ENCODE measurements around the gene LSM7. TPM values are rescaled to one million over a fixed set of nuclear protein-coding genes. Genes with fewer than 3 reads are reported as not detected.

Gene LSM7
- total RNA-seq, 4 donors from 2014 or later = 51.8 to 186 (median 142) TPM

GRCh38 chr19:2358548-2359173 is 30.3 kb upstream of the LSM7 start:
- Histone ChIP-seq H3K4me3 (no peak overlapping the region), H3K4me1 (no peaks in the 10 kb centered on the region), H3K27me3 (peaks cover 5 to 35% of the 10 kb centered on the region in 2 donors), H3K36me3 (no peaks in the 10 kb centered on the region), H3K27ac (no peak overlapping the region), H3K9me3 (no peaks in the 10 kb centered on the region)
- TF ChIP-seq POLR2A (IDR thresholded peaks at IDR 0.05) (no peak), CTCF (IDR thresholded peaks at IDR 0.05) (no peak)
- DNase-seq = no peak
- intact Hi-C loops (cut with DNase I; ENCODE audit: low total_unique reads) = no loop called here

- Histone ChIP-seq H3K9me3 (no peaks in the 10 kb centered on the region), H3K27ac (no peak overlapping the region), H3K27me3 (peaks cover 5 to 23% of the 10 kb centered on the region in 2 donors), H3K4me1 (no peaks in the 10 kb centered on the region), H3K4me3 (no peak overlapping the region), H3K36me3 (no peaks in the 10 kb centered on the region)
- DNase-seq = no peak
- intact Hi-C loops (cut with DNase I; ENCODE audit: low total_unique reads) = no loop called here
- TF ChIP-seq CTCF (IDR thresholded peaks at IDR 0.05) (no peak), POLR2A (IDR thresholded peaks at IDR 0.05) (no peak)
Observed at GRCh38 chr19:2357279-2358206, 29.2 kb upstream of the LSM7 start.

- no peak for TF ChIP-seq CTCF (IDR thresholded peaks at IDR 0.05)
Observed at GRCh38 chr19:2356036-2356646, 27.8 kb upstream of the LSM7 start.

GRCh38 chr19:2355168-2356035 is 27.0 kb upstream of the LSM7 start:
- Histone ChIP-seq H3K27ac (no peak overlapping the region), H3K27me3 (peaks cover 0 to 6% of the 10 kb centered on the region in 2 donors), H3K4me1 (no peaks in the 10 kb centered on the region), H3K4me3 (no peak overlapping the region), H3K36me3 (no peaks in the 10 kb centered on the region), H3K9me3 (no peaks in the 10 kb centered on the region)
- no peak for TF ChIP-seq POLR2A (IDR thresholded peaks at IDR 0.05)
- no peak for TF ChIP-seq CTCF (IDR thresholded peaks at IDR 0.05)
- intact Hi-C loops (cut with DNase I; ENCODE audit: low total_unique reads) = no loop called here
- DNase-seq = no peak

More at GRCh38 chr19:2356036-2356646, 27.8 kb upstream of the LSM7 start:
- Histone ChIP-seq H3K36me3 (no peaks in the 10 kb centered on the region), H3K4me1 (no peaks in the 10 kb centered on the region), H3K9me3 (no peaks in the 10 kb centered on the region), H3K4me3 (no peak overlapping the region), H3K27ac (no peak overlapping the region), H3K27me3 (peaks cover 0 to 10% of the 10 kb centered on the region in 2 donors)
- no peak for DNase-seq
- intact Hi-C loops (cut with DNase I; ENCODE audit: low total_unique reads) = no loop called here

Measured in uterus (tissue), 4 donors.